SK-N-SH treated with all-trans-retinoic acid at 6 μM for 48 hours (cell line): ENCODE results near the gene A3GALT2.

Experiments used
- ATAC-seq: fragments of 200-7000 bp; cut with Tn5 transposase; 3 replicates; pipeline ENCODE4 v1.9.1; 2020; ENCODE audit warnings: mild to moderate bottlenecking, moderate library complexity
- ARNTL ChIP-seq: fragments of 450-650 bp; formaldehyde crosslinking; IDR thresholded peaks from 2 replicates; pipeline ENCODE4 v1.5.0; 2020; ENCODE audit warnings: low read depth, mild to moderate bottlenecking, moderate library complexity, borderline replicate concordance
- BACH2 ChIP-seq: fragments of 250-450 bp; sonication (Bioruptor Pico); IDR thresholded peaks from 2 replicates; pipeline ENCODE4 v1.9.0; 2021; ENCODE audit warnings: mild to moderate bottlenecking, borderline replicate concordance
- CREB5 ChIP-seq: fragments of 250-450 bp; sonication (Bioruptor Pico); IDR thresholded peaks from 2 replicates; pipeline ENCODE4 v1.5.1; 2020; ENCODE audit warnings: low read depth, mild to moderate bottlenecking, moderate library complexity
- CSDC2 ChIP-seq: fragments of 250-450 bp; sonication (Bioruptor Pico); IDR thresholded peaks from 2 replicates; pipeline ENCODE4 v1.5.0; 2020; ENCODE audit warnings: mild to moderate bottlenecking, moderate library complexity
- CSRNP3 ChIP-seq: fragments of 250-450 bp; sonication (Bioruptor Pico); IDR thresholded peaks from 2 replicates; pipeline ENCODE4 v1.5.1; 2021; ENCODE audit warnings: mild to moderate bottlenecking, moderate library complexity
- ESRRG ChIP-seq: fragments of 250-450 bp; sonication (Bioruptor Pico); IDR thresholded peaks from 2 replicates; pipeline ENCODE4 v1.6.1; 2021; ENCODE audit warnings: mild to moderate bottlenecking
- GLIS3 ChIP-seq: fragments of 250-450 bp; sonication (Bioruptor Pico); IDR thresholded peaks from 2 replicates; pipeline ENCODE4 v1.5.0; 2020; ENCODE audit warnings: mild to moderate bottlenecking, moderate library complexity
- OSR1 ChIP-seq: fragments of 250-450 bp; sonication (Bioruptor Pico); IDR thresholded peaks from 2 replicates; pipeline ENCODE4 v1.8.0; 2022; ENCODE audit warnings: moderate library complexity, mild to moderate bottlenecking, inconsistent platforms
- PATZ1 ChIP-seq: fragments of 250-450 bp; sonication (Bioruptor Pico); IDR thresholded peaks from 2 replicates; pipeline ENCODE4 v1.8.0; 2020; ENCODE audit warnings: mild to moderate bottlenecking, moderate library complexity, borderline replicate concordance
- POU6F1 ChIP-seq: fragments of 250-450 bp; sonication (Bioruptor Pico); IDR thresholded peaks from 2 replicates; pipeline ENCODE4 v1.8.0; 2021; ENCODE audit warnings: low read depth, mild to moderate bottlenecking, moderate library complexity, borderline replicate concordance
- PPARA ChIP-seq: fragments of 250-450 bp; sonication (Bioruptor Pico); IDR thresholded peaks from 2 replicates; pipeline ENCODE4 v1.5.0; 2020; ENCODE audit warnings: mild to moderate bottlenecking, borderline replicate concordance
- RARB ChIP-seq: fragments of 250-450 bp; sonication (Bioruptor Pico); IDR thresholded peaks from 2 replicates; pipeline ENCODE4 v1.8.0; 2021; ENCODE audit warnings: mild to moderate bottlenecking, moderate library complexity
- SNAI2 ChIP-seq: fragments of 250-450 bp; sonication (Bioruptor Pico); IDR thresholded peaks from 2 replicates; pipeline ENCODE4 v1.5.0; 2020; ENCODE audit warnings: mild to moderate bottlenecking, moderate library complexity
- TCF4 ChIP-seq: fragments of 250-450 bp; sonication (Bioruptor Pico); IDR thresholded peaks from 2 replicates; pipeline ENCODE4 v1.8.0; 2021; ENCODE audit warnings: mild to moderate bottlenecking, moderate library complexity, borderline replicate concordance
- TSHZ2 ChIP-seq: fragments of 250-450 bp; sonication (Bioruptor Pico); IDR thresholded peaks from 2 replicates; pipeline ENCODE4 v1.5.0; 2020; ENCODE audit warnings: mild to moderate bottlenecking, moderate library complexity
- ZC3H10 ChIP-seq: fragments of 250-450 bp; sonication (Bioruptor Pico); IDR thresholded peaks from 2 replicates; pipeline ENCODE4 v1.5.1; 2021; ENCODE audit warnings: mild to moderate bottlenecking, moderate library complexity
- ZFP3 ChIP-seq: fragments of 250-450 bp; sonication (Bioruptor Pico); IDR thresholded peaks from 2 replicates; pipeline ENCODE4 v1.5.0; 2020; ENCODE audit warnings: mild to moderate bottlenecking, moderate library complexity
- ZNF565 ChIP-seq: fragments of 450-650 bp; formaldehyde crosslinking; conservative IDR thresholded peaks from 2 replicates; pipeline ENCODE4 v1.5.0; 2020; ENCODE audit warnings: low read depth, mild to moderate bottlenecking, moderate library complexity
- ZNF70 ChIP-seq: fragments of 450-650 bp; formaldehyde crosslinking; IDR thresholded peaks from 2 replicates; pipeline ENCODE4 v1.5.0; 2020; ENCODE audit warnings: mild to moderate bottlenecking, moderate library complexity
- ZNF8 ChIP-seq: fragments of 450-650 bp; formaldehyde crosslinking; IDR thresholded peaks from 2 replicates; pipeline ENCODE4 v1.5.0; 2020; ENCODE audit warnings: mild to moderate bottlenecking, moderate library complexity

Gene A3GALT2

GRCh38 chr1:33369764-33370163, 48.9 kb upstream of the A3GALT2 start:
- no peak for ATAC-seq
- TF ChIP-seq CREB5 (CRISPR knock-in tag) (no peak), PATZ1 (no peak), ZC3H10 (CRISPR knock-in tag) (no peak), PPARA (CRISPR knock-in tag) (no peak), POU6F1 (CRISPR knock-in tag) (no peak), ZFP3 (CRISPR knock-in tag) (no peak)

GRCh38 chr1:33369081-33369480, 48.2 kb upstream of the A3GALT2 start:
- no peak for ATAC-seq

GRCh38 chr1:33368431-33368830, 47.5 kb upstream of the A3GALT2 start:
- no peak for ATAC-seq
- TF ChIP-seq RARB (CRISPR knock-in tag): no peak
- no peak for TF ChIP-seq ESRRG (CRISPR knock-in tag)
- TF ChIP-seq ZNF8 (CRISPR knock-in tag): no peak
- no peak for TF ChIP-seq CREB5 (CRISPR knock-in tag)
- no peak for TF ChIP-seq ZC3H10 (CRISPR knock-in tag)
- no peak for TF ChIP-seq ARNTL (CRISPR knock-in tag)
- no peak for TF ChIP-seq PPARA (CRISPR knock-in tag)
- TF ChIP-seq ZNF70 (CRISPR knock-in tag): no peak
- no peak for TF ChIP-seq ZFP3 (CRISPR knock-in tag)
- no peak for TF ChIP-seq POU6F1 (CRISPR knock-in tag)
- no peak for TF ChIP-seq ZNF565 (CRISPR knock-in tag)
- TF ChIP-seq PATZ1: no peak
- no peak for TF ChIP-seq SNAI2 (CRISPR knock-in tag)
- TF ChIP-seq, all 23 proteins: peak for 0

More at GRCh38 chr1:33369081-33369480, 48.2 kb upstream of the A3GALT2 start:
- TF ChIP-seq ESRRG (CRISPR knock-in tag): no peak
- no peak for TF ChIP-seq TCF4 (CRISPR knock-in tag)
- TF ChIP-seq SNAI2 (CRISPR knock-in tag): no peak
- no peak for TF ChIP-seq OSR1 (CRISPR knock-in tag)
- TF ChIP-seq BACH2 (CRISPR knock-in tag): no peak
- TF ChIP-seq ZNF70 (CRISPR knock-in tag): no peak
- TF ChIP-seq CSDC2 (CRISPR knock-in tag): no peak
- TF ChIP-seq TSHZ2 (CRISPR knock-in tag): no peak
- TF ChIP-seq CSRNP3 (CRISPR knock-in tag): no peak
- no peak for TF ChIP-seq ARNTL (CRISPR knock-in tag)
- no peak for TF ChIP-seq ZC3H10 (CRISPR knock-in tag)
- no peak for TF ChIP-seq GLIS3 (CRISPR knock-in tag)
